OCI-LY7 (cell line): Measurements from ENCODE around the gene IRX3. TPM values are rescaled to one million over a fixed set of nuclear protein-coding genes. Genes with fewer than 3 reads are reported as not detected.

Experiments used
- BruUV-seq: library from RNA; stranded (reverse); fragments of 400-500 nt; replicated peaks from 2 replicates; lab custom pipeline; 2021; lab: Mats Ljungman, UMichigan
- CTCF ChIA-PET: fragments of 300-600 bp; sonication (Branson Sonifier 250); formaldehyde crosslinking; loops from one replicate; lab custom pipeline; 2022; ENCODE audit warnings: antibody characterized with exemption; ENCODE audit not compliant: unreplicated experiment; lab: Charles Lee
- POLR2A ChIA-PET: fragments of 300-600 bp; sonication (Branson Sonifier 250); formaldehyde crosslinking; loops from one replicate; lab custom pipeline; 2022; ENCODE audit warnings: antibody characterized with exemption; lab: Charles Lee
- DNase-seq: peaks from one replicate; pipeline ENCODE4 v3.0.0-alpha.2; 2015; ENCODE audit warnings: low spot score
- H2AFZ ChIP-seq: fragments of 200-600 bp; sonication (generic), shearing (Covaris generic); 2 replicates; pipeline ENCODE4 v1.6.1; 2014; ENCODE audit warnings: mild to moderate bottlenecking, antibody characterized with exemption, low read length, moderate library complexity
- H3K27ac ChIP-seq: fragments of 200-600 bp; sonication (generic); 2 replicates; pipeline ENCODE4 v1.5.1; 2014; ENCODE audit warnings: mixed run types, low read depth, mild to moderate bottlenecking, moderate library complexity, low read length, inconsistent platforms; ENCODE audit not compliant: poor library complexity, severe bottlenecking
- H3K36me3 ChIP-seq: fragments of 200-600 bp; sonication (generic); 2 replicates; pipeline ENCODE4 v1.6.1; 2014; ENCODE audit warnings: mild to moderate bottlenecking, antibody characterized with exemption, low read length, moderate library complexity, mixed read lengths; ENCODE audit not compliant: insufficient read depth
- H3K4me1 ChIP-seq: fragments of 200-600 bp; sonication (generic); 2 replicates; pipeline ENCODE4 v1.5.1; 2014; ENCODE audit warnings: mild to moderate bottlenecking, low read length; ENCODE audit not compliant: insufficient read depth, poor library complexity, severe bottlenecking
- H3K4me2 ChIP-seq: fragments of 200-600 bp; sonication (generic); 2 replicates; pipeline ENCODE4 v1.6.1; 2014; ENCODE audit warnings: mild to moderate bottlenecking, low read length
- H3K4me3 ChIP-seq: fragments of 200-600 bp; sonication (generic); 2 replicates; pipeline ENCODE4 v1.5.1; 2014; ENCODE audit warnings: mild to moderate bottlenecking, low read depth, low read length; ENCODE audit not compliant: poor library complexity, severe bottlenecking
- H3K79me2 ChIP-seq: fragments of 200-600 bp; sonication (generic); 2 replicates; pipeline ENCODE4 v1.6.1; 2016; ENCODE audit warnings: low read depth, mild to moderate bottlenecking, low read length, moderate library complexity, mixed read lengths; ENCODE audit not compliant: insufficient read depth
- H3K9me2 ChIP-seq: fragments of 200-600 bp; sonication (generic); 2 replicates; pipeline ENCODE4 v1.6.1; 2016; ENCODE audit warnings: mild to moderate bottlenecking, low read length, mixed read lengths; ENCODE audit not compliant: insufficient read depth
- H3K9me3 ChIP-seq: fragments of 200-600 bp; sonication (generic); 2 replicates; pipeline ENCODE4 v1.6.1; 2014; ENCODE audit warnings: mild to moderate bottlenecking, mixed run types, low read length, mixed read lengths
- H4K20me1 ChIP-seq: fragments of 200-600 bp; sonication (generic); 2 replicates; pipeline ENCODE4 v1.6.1; 2014; ENCODE audit warnings: mild to moderate bottlenecking, antibody characterized with exemption, low read length, moderate library complexity, mixed read lengths; ENCODE audit not compliant: insufficient read depth
- CTCF ChIP-seq: fragments of 200-600 bp; sonication (generic); conservative IDR thresholded peaks from 2 replicates; pipeline ENCODE4 v1.5.1; 2014; ENCODE audit warnings: mild to moderate bottlenecking, antibody characterized with exemption, low read length, moderate library complexity, mixed read lengths
- EZH2phosphoT487 ChIP-seq: fragments of 200-600 bp; sonication (generic); IDR thresholded peaks from 2 replicates; pipeline ENCODE4 v1.6.1; 2018; ENCODE audit warnings: low read depth, borderline replicate concordance, mild to moderate bottlenecking, mixed run types, antibody characterized with exemption, low read length, moderate library complexity, mixed read lengths
- intact Hi-C: fragments of 100-400 bp; cut with micrococcal nuclease; formaldehyde crosslinking; loops from one replicate; pipeline ENCODE4 v1.10.0; 2022; ENCODE audit not compliant: unreplicated experiment
- total RNA-seq, 2 experiments: library from RNA; depleted of rRNA in 1 of 2; stranded (reverse); fragments of >200 nt in 1 of 2; shearing (Covaris generic) in 1 of 2; gene quantifications; 2 replicates each; pipeline ENCODE4 v1.2.3, GENCODE V29; 2014 to 2022

IRX3 gene
- total RNA-seq, 2 experiments from 2014 or later = not detected

- CTCF ChIA-PET = no interaction called here
- H3K4me2 ChIP-seq = no peak overlapping the region
- H3K36me3 ChIP-seq = no peaks in the 10 kb centered on the region
- no TSS peak for BruUV-seq
- no peaks in the 10 kb centered on the region for H3K4me1 ChIP-seq
- H3K79me2 ChIP-seq = no peaks in the 10 kb centered on the region
- H3K9me2 ChIP-seq = no peaks in the 10 kb centered on the region
- TF ChIP-seq CTCF = no peak
- TF ChIP-seq EZH2phosphoT487 = no peak
- no peak overlapping the region for H3K27ac ChIP-seq
- intact Hi-C loops = no loop called here
- H3K4me3 ChIP-seq = no peak overlapping the region
- no peak overlapping the region for H2AFZ ChIP-seq
- H3K9me3 ChIP-seq = no peaks in the 10 kb centered on the region
- POLR2A ChIA-PET = interaction anchor here (0.5 to 0.6 kb wide), 2 partner anchors 115 to 1613 kb away, joined by 3 to 5 read pairs; no protein-coding TSS in a partner anchor
- no peaks in the 10 kb centered on the region for H4K20me1 ChIP-seq
- DNase-seq = no peak
Observed at GRCh38 chr16:54269461-54269860, 17.1 kb downstream of the IRX3 start.

GRCh38 chr16:54268766-54269165 is 17.8 kb downstream of the IRX3 start:
- BruUV-seq = no TSS peak
- POLR2A ChIA-PET = interaction anchor here (0.5 to 0.6 kb wide), 2 partner anchors 116 to 1612 kb away, joined by 3 to 5 read pairs; no protein-coding TSS in a partner anchor

More at GRCh38 chr16:54268766-54269165, 17.8 kb downstream of the IRX3 start:
- Histone ChIP-seq H3K79me2 (no peaks in the 10 kb centered on the region), H3K4me2 (no peak overlapping the region), H3K36me3 (no peaks in the 10 kb centered on the region), H3K4me1 (no peaks in the 10 kb centered on the region), H3K27ac (no peak overlapping the region), H3K9me2 (no peaks in the 10 kb centered on the region), H3K9me3 (no peaks in the 10 kb centered on the region), H3K4me3 (no peak overlapping the region), H4K20me1 (no peaks in the 10 kb centered on the region), H2AFZ (no peak overlapping the region)
- TF ChIP-seq CTCF (no peak), EZH2phosphoT487 (no peak)
- no peak for DNase-seq
- CTCF ChIA-PET = no interaction called here
- intact Hi-C loops = no loop called here
